ENCODE measurements around the gene ECHDC3. TPM values are rescaled to one million over a fixed set of nuclear protein-coding genes. Genes with fewer than 3 reads are reported as not detected.

ECHDC3 gene
- total and polyA plus RNA-seq, 2 of the 8 experiments (the other 6 are each of a cell fraction or from before 2014, with no cell fraction given): 15.6 to 19.9 TPM

- TF ChIP-seq TEAD4 (IDR thresholded peaks at IDR 0.05; ENCODE audit: low read depth, low read length) (no peak), JUND (IDR thresholded peaks at IDR 0.05; ENCODE audit: low read length) (no peak), KDM1A (IDR thresholded peaks at IDR 0.05; ENCODE audit: borderline replicate concordance, low read length) (no peak), SIRT6 (IDR thresholded peaks at IDR 0.05; ENCODE audit: low read length) (no peak), CEBPB (IDR thresholded peaks at IDR 0.05; ENCODE audit: low read depth, low read length) (no peak), SP4 (IDR thresholded peaks at IDR 0.05; ENCODE audit: low read length) (no peak), RXRA (IDR thresholded peaks at IDR 0.05; ENCODE audit: insufficient read depth, low read depth, low read length) (no peak)
Measured at GRCh38 chr10:11773761-11774441, 31.7 kb downstream of the ECHDC3 start (continued).

Data from H1 (cell line).